HEK293T (cell line): ENCODE data around the gene TRIM4.

Experiments used
- CTCF ChIA-PET: fragments of 350-600 bp; formaldehyde crosslinking; extraction: SDS; loops from one replicate; lab custom pipeline; 2021; ENCODE audit warnings: antibody characterized with exemption, inconsistent platforms; lab: Yijun Ruan, JAX
- POLR2A ChIA-PET: fragments of 350-600 bp; formaldehyde crosslinking; extraction: SDS; loops from one replicate; lab custom pipeline; 2020; ENCODE audit warnings: antibody characterized with exemption, inconsistent platforms; lab: Yijun Ruan, JAX
- DNase-seq: peaks from one replicate; pipeline ENCODE4 v3.0.0; 2012; ENCODE audit warnings: mixed read lengths; ENCODE audit errors: extremely low spot score
- ARNT ChIP-seq: fragments of 450-650 bp; IDR thresholded peaks from 2 replicates; pipeline ENCODE4 v1.6.1; 2017; ENCODE audit warnings: mild to moderate bottlenecking
- BHLHE40 ChIP-seq: fragments of 450-650 bp; IDR thresholded peaks from 2 replicates; pipeline ENCODE4 v1.6.1; 2016; ENCODE audit warnings: mild to moderate bottlenecking, moderate library complexity, borderline replicate concordance
- CTBP1 ChIP-seq: fragments of 450-650 bp; IDR thresholded peaks from 2 replicates; pipeline ENCODE4 v1.6.1; 2016; ENCODE audit warnings: borderline replicate concordance
- ELF4 ChIP-seq: fragments of 450-650 bp; IDR thresholded peaks from 2 replicates; pipeline ENCODE4 v1.6.1; 2017; ENCODE audit warnings: antibody characterized with exemption
- FOXA1 ChIP-seq: fragments of 450-650 bp; IDR thresholded peaks from 2 replicates; pipeline ENCODE4 v1.6.1; 2016; ENCODE audit warnings: mild to moderate bottlenecking
- FOXK2 ChIP-seq: fragments of 450-650 bp; IDR thresholded peaks from 2 replicates; pipeline ENCODE4 v1.6.1; 2016; ENCODE audit warnings: mild to moderate bottlenecking
- FOXM1 ChIP-seq: fragments of 450-650 bp; IDR thresholded peaks from 2 replicates; pipeline ENCODE4 v1.6.1; 2017; ENCODE audit warnings: mild to moderate bottlenecking, borderline replicate concordance
- HDGF ChIP-seq: fragments of 450-650 bp; IDR thresholded peaks from 2 replicates; pipeline ENCODE4 v1.6.1; 2017; ENCODE audit warnings: antibody characterized with exemption, borderline replicate concordance
- L3MBTL2 ChIP-seq: fragments of 450-650 bp; conservative IDR thresholded peaks from 2 replicates; pipeline ENCODE4 v1.6.1; 2016; ENCODE audit warnings: mild to moderate bottlenecking
- LEF1 ChIP-seq: fragments of 450-650 bp; IDR thresholded peaks from 2 replicates; pipeline ENCODE4 v1.6.1; 2017; ENCODE audit warnings: mild to moderate bottlenecking, borderline replicate concordance
- NFRKB ChIP-seq: fragments of 450-650 bp; IDR thresholded peaks from 2 replicates; pipeline ENCODE4 v1.6.1; 2016; ENCODE audit warnings: mild to moderate bottlenecking, moderate library complexity
- PKNOX1 ChIP-seq: fragments of 450-650 bp; IDR thresholded peaks from 2 replicates; pipeline ENCODE4 v1.6.1; 2016
- SP1 ChIP-seq: fragments of 450-650 bp; IDR thresholded peaks from 2 replicates; pipeline ENCODE4 v1.6.1; 2017
- SUZ12 ChIP-seq: fragments of 450-650 bp; IDR thresholded peaks from 2 replicates; pipeline ENCODE4 v1.6.1; 2016; ENCODE audit warnings: mild to moderate bottlenecking
- TARDBP ChIP-seq: fragments of 450-650 bp; IDR thresholded peaks from 2 replicates; pipeline ENCODE4 v1.6.1; 2016
- ZNF384 ChIP-seq: fragments of 450-650 bp; IDR thresholded peaks from 2 replicates; pipeline ENCODE4 v1.6.1; 2016

The TRIM4 gene

GRCh38 chr7:99929730-99930053 is 10.4 kb upstream of the TRIM4 start:
- CTCF ChIA-PET, result interaction anchor here (1.0 to 1.7 kb wide), 4 partner anchors 11 to 65 kb away, joined by 4 to 9 read pairs (median 6); partner anchors contain the start of gene TRIM4
- no peak for DNase-seq
- no peak for TF ChIP-seq LEF1
- POLR2A ChIA-PET, result interaction anchor here (1.0 to 2.3 kb wide), 7 partner anchors 11 to 197 kb away, joined by 3 to 28 read pairs (median 3); partner anchors contain the start of genes AP4M1, MBLAC1, MCM7 and TRIM4

GRCh38 chr7:99928994-99929729 is 9.8 kb upstream of the TRIM4 start, which contains the start of gene GJC3:
TSS of gene GJC3 (minus strand) at chr7:99929620. CDS start at chr7:99929620, 0 bp downstream.
- ChIA-PET CTCF (interaction anchor here (1.0 to 1.7 kb wide), 4 partner anchors 10 to 65 kb away, joined by 4 to 9 read pairs (median 6); partner anchors contain the start of gene TRIM4), POLR2A (interaction anchor here (1.0 to 2.3 kb wide), 7 partner anchors 10 to 198 kb away, joined by 3 to 28 read pairs (median 3); partner anchors contain the start of genes AP4M1, MBLAC1, MCM7 and TRIM4)
- peak; percentile 23; the same call in 1 of the 2 replicates for TF ChIP-seq PKNOX1
- TF ChIP-seq SUZ12, result no peak
- peak; percentile 69 for DNase-seq

- ChIA-PET POLR2A (interaction anchor here (2.0 to 2.3 kb wide), 2 partner anchors 9 to 16 kb away, joined by 6 to 28 read pairs; partner anchors contain the start of gene TRIM4), CTCF (interaction anchor here (1.7 kb wide), 1 partner anchor 66 kb away, joined by 6 read pairs; no protein-coding TSS in a partner anchor)
- no peak for DNase-seq
- TF ChIP-seq TARDBP (no peak), FOXA1 (no peak), NFRKB (no peak), L3MBTL2 (no peak), CTBP1 (no peak), BHLHE40 (no peak), PKNOX1 (no peak), HDGF (no peak), SUZ12 (no peak), ARNT (no peak), SP1 (no peak), LEF1 (no peak)
Measured at GRCh38 chr7:99928188-99928587, 8.9 kb upstream of the TRIM4 start.

- no peak for TF ChIP-seq ZNF384
- no peak for TF ChIP-seq HDGF
- TF ChIP-seq L3MBTL2, result no peak
- no peak for TF ChIP-seq FOXA1
- no peak for TF ChIP-seq NFRKB
- no peak for TF ChIP-seq ARNT
- TF ChIP-seq SP1, result no peak
- TF ChIP-seq ELF4, result no peak
- TF ChIP-seq CTBP1, result no peak
- TF ChIP-seq LEF1, result no peak
- TF ChIP-seq FOXM1, result no peak
- no peak for TF ChIP-seq BHLHE40
- TF ChIP-seq FOXK2, result no peak
- no peak for TF ChIP-seq TARDBP
- no peak for TF ChIP-seq SUZ12
- no peak for TF ChIP-seq PKNOX1
- CTCF ChIA-PET, result no interaction called here
- DNase-seq, result no peak
- POLR2A ChIA-PET, result interaction anchor here (0.6 kb wide), 1 partner anchor 9 kb away, joined by 3 read pairs; no protein-coding TSS in a partner anchor
Measured at GRCh38 chr7:99927536-99927935, 8.2 kb upstream of the TRIM4 start.

GRCh38 chr7:99926321-99926720 is 7.0 kb upstream of the TRIM4 start:
- ChIA-PET CTCF (no interaction called here), POLR2A (no interaction called here)
- TF ChIP-seq ZNF384 (no peak), ARNT (no peak), FOXK2 (no peak), L3MBTL2 (no peak), PKNOX1 (no peak), LEF1 (no peak), SP1 (no peak), BHLHE40 (no peak), ELF4 (no peak), CTBP1 (no peak), NFRKB (no peak), TARDBP (no peak), HDGF (no peak), SUZ12 (no peak), FOXA1 (no peak), FOXM1 (no peak)
- no peak for DNase-seq

GRCh38 chr7:99923200-99923599 is 3.9 kb upstream of the TRIM4 start:
- ChIA-PET POLR2A (no interaction called here), CTCF (no interaction called here)
- no peak for DNase-seq
- TF ChIP-seq PKNOX1, result no peak
- no peak for TF ChIP-seq ZNF384
- no peak for TF ChIP-seq ARNT
- no peak for TF ChIP-seq FOXK2
- TF ChIP-seq BHLHE40, result no peak
- TF ChIP-seq HDGF, result no peak
- no peak for TF ChIP-seq FOXA1
- no peak for TF ChIP-seq L3MBTL2
- no peak for TF ChIP-seq SP1
- TF ChIP-seq LEF1, result no peak
- TF ChIP-seq ELF4, result no peak
- no peak for TF ChIP-seq NFRKB
- no peak for TF ChIP-seq CTBP1
- no peak for TF ChIP-seq SUZ12
- TF ChIP-seq TARDBP, result no peak
